ENCODE data around the gene ATXN7L1. TPM values are rescaled to one million over a fixed set of nuclear protein-coding genes. Genes with fewer than 3 reads are reported as not detected.

ATXN7L1 gene
- total and polyA plus RNA-seq, 2 of the 4 experiments (the other 2 are of a cell fraction), result 3.5 to 4.3 TPM

GRCh38 chr7:105880571-105881330 lies 4.4 kb upstream of the ATXN7L1 start:
- Histone ChIP-seq H3K18ac (ENCODE audit: low read depth, low read length) (no peak overlapping the region), H3K56ac (ENCODE audit: extremely low read depth, insufficient read depth, low read length) (no peak overlapping the region), H3K14ac (replicated peaks; ENCODE audit: low read depth, low read length) (no peak overlapping the region), H2BK20ac (ENCODE audit: low read depth, low read length) (no peak overlapping the region), H3K9me3 (ENCODE audit: control insufficient read depth, insufficient read depth, low read length) (no peaks in the 10 kb centered on the region), H3K4me1 (ENCODE audit: control insufficient read depth, insufficient read depth, low read length) (peaks cover 6% of the 10 kb centered on the region; the same call in 1 of the 2 replicates), H3K36me3 (ENCODE audit: control insufficient read depth, insufficient read depth, low read length) (no peaks in the 10 kb centered on the region), H2BK5ac (ENCODE audit: low read depth, low read length, poor library complexity, severe bottlenecking) (no peak overlapping the region), H4K91ac (ENCODE audit: insufficient read depth, low read depth, low read length) (no peak overlapping the region), H3K4me2 (ENCODE audit: low read depth, low read length) (no peak overlapping the region), H2AK9ac (replicated peaks; ENCODE audit: low read depth, low read length, poor library complexity) (no peak overlapping the region), H4K5ac (ENCODE audit: low read depth, low read length) (no peak overlapping the region), H2BK120ac (ENCODE audit: low read depth, low read length) (no peak overlapping the region), H3K9ac (ENCODE audit: low read depth, low read length) (no peak overlapping the region), H3K23ac (ENCODE audit: low read depth, low read length) (no peak overlapping the region), H3K79me1 (ENCODE audit: low read depth in 1 of 2, low read length in 2 of 2) (peaks cover 10 to 39% of the 10 kb centered on the region in 2 experiments), H3K4ac (ENCODE audit: low read depth, low read length) (no peak overlapping the region), H2AFZ (replicated peaks; ENCODE audit: low read length, poor library complexity) (no peak overlapping the region), H3K27me3 (ENCODE audit: control insufficient read depth, insufficient read depth, low read length) (no peaks in the 10 kb centered on the region), H4K20me1 (ENCODE audit: insufficient read depth, low read length) (peaks cover 14% of the 10 kb centered on the region), H3K27ac (ENCODE audit: insufficient read depth, low read length) (no peak overlapping the region), H3K4me3 (ENCODE audit: insufficient read depth, low read depth, low read length) (no peak overlapping the region), H3K9me1 (ENCODE audit: insufficient read depth, low read length) (peaks cover 7% of the 10 kb centered on the region; the same call in 1 of the 2 replicates), H4K8ac (ENCODE audit: low read depth in 2 of 2, low read length in 2 of 2) (no peak overlapping the region), H2BK15ac (ENCODE audit: low read depth, low read length) (no peak overlapping the region), H2AK5ac (ENCODE audit: low read depth, low read length) (no peak overlapping the region)
- 70% methylated on average over 2 of the region's 6 CpGs; no CpG with 5 or more reads in 1 of the 2 experiments for WGBS, 2 experiments (ENCODE audit: extremely low coverage in 2 of 2, insufficient read length in 1 of 2)
- BruUV-seq (replicated peaks), result no TSS peak
- no peak for DNase-seq
- dilution Hi-C loops (cut with HindIII; ENCODE audit: low sequenced_read_pairs, unreplicated experiment), result no loop called here
- TF ChIP-seq CEBPB (IDR thresholded peaks at IDR 0.05; ENCODE audit: low read depth, low read length) (no peak), MAFK (IDR thresholded peaks at IDR 0.05; ENCODE audit: low read depth, low read length) (no peak)
- intact Hi-C loops (cut with micrococcal nuclease), result no loop called here
- ChIA-PET POLR2A (ENCODE audit: unreplicated experiment) (no interaction called here), CTCF (no interaction called here)
- in situ Hi-C loops (cut with MboI; ENCODE audit: low sequenced_read_pairs), result no loop called here
- ATAC-seq (ENCODE audit: low read depth), result no peak

Measured in IMR-90 (cell line).